HG02759 (cell line): ENCODE data around the gene GALNT6.

Experiments
- ATAC-seq: cut with Tn5 transposase; IDR thresholded peaks from one replicate; pipeline ENCODE4 v1.9.1; 2021; ENCODE audit warnings: mild to moderate bottlenecking, moderate library complexity; ENCODE audit not compliant: unreplicated experiment

GALNT6 gene, protein sequence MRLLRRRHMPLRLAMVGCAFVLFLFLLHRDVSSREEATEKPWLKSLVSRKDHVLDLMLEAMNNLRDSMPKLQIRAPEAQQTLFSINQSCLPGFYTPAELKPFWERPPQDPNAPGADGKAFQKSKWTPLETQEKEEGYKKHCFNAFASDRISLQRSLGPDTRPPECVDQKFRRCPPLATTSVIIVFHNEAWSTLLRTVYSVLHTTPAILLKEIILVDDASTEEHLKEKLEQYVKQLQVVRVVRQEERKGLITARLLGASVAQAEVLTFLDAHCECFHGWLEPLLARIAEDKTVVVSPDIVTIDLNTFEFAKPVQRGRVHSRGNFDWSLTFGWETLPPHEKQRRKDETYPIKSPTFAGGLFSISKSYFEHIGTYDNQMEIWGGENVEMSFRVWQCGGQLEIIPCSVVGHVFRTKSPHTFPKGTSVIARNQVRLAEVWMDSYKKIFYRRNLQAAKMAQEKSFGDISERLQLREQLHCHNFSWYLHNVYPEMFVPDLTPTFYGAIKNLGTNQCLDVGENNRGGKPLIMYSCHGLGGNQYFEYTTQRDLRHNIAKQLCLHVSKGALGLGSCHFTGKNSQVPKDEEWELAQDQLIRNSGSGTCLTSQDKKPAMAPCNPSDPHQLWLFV

DNA sequence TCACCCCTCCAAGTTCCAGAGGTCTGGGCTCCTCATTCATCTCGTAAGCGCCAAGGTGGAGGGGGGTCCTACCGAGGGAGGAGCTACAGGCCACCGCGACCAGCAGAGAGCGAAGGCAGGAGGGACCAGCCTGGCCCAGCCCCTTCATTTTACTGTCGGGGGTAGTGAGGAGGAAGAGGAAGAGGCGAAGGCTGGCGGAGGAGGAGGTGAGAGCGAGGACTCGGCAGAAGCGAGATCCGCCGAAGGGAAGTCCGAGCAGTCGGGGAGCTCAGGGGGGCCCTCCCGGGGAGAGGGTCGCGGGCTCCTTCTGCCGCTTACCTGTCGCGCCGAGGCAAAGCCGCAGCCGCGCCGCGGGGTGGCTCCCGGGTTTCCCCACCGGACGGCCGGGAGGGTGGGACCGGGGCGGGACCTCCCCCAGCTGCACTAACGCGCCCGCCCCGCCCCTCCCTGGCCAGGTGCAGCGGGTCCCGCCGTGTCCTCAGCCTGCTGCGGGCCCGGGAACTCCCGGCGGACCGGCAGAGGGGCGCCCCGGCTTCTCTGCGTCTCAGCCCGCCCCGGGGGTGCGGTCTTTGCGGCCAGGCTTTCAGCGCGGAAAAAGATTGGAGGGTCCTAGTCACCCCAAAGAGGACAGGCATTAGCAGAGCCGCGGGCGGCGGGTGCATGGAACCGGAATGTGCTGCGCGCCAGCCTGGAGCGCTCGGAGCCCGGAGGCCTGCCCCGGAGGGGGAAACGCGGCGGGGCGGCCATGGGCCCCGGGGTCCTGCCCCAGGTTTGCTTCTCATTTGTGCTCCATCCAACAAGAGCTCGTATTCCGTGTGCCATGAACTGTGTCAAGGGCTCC, at the start of gene GALNT6:
Gene GALNT6, minus strand, starts transcription at position 124 of the 841 bp plus-strand sequence. CDS start 11,625 bp downstream, outside the sequence.
- peak; percentile 57 for ATAC-seq

DNA sequence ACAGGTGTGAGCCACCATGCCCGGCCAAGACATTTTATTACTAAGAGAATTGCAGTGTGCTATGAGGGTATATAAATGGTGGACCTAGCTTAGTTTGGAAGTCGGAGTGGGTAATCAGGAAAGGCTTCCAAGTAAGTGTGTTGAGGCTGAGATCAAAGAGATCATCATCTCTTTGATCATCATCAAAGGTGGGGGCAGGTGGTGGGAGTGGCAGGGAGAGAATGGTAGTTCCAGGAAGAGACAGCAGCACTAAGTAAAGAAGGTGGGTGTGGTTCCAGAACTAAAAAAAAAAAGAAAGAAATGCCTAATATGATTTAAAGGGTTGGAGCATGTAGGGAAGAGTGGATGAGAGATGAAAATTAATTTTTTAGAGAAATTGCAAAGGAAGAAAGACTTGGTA, 48.1 kb upstream of the GALNT6 start:
- no peak for ATAC-seq

DNA sequence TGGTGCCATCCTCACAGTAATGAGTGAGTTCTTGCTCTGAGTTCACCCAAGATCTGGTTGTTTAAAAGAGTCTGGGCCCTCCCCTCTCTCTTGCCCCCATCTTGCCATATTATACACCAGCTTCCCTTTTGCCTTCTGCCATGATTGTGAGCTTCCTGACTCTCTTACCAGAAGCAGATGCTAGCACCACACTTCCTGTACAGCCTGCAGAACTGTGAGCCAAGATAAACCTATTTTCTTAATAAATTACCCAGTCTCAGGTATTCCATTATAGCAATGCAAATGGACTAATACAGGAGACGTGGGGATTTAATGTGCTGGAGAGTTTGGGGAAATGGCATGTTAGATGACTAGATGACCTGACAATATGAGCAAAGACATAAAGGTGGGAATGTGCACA, 46.2 kb upstream of the GALNT6 start:
- ATAC-seq: no peak

DNA sequence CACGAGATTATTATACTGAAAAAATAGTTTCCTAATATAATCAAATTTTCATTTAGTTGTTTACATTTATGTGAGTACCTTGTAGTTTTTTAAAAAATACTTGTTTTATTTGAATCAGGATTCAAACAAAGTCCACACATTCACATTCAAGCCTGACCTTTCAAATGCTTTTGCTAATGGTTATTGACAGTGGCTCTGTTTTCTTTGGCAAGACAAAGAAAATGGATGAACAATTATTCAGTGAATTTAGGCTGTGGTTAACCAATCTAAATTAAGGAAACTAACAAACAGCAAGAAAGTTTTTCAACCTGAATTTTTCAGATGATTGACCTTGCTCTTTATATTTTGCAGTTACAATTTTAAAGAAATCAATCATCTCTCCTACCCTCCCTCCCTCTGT, 43.1 kb upstream of the GALNT6 start:
- ATAC-seq: no peak

DNA sequence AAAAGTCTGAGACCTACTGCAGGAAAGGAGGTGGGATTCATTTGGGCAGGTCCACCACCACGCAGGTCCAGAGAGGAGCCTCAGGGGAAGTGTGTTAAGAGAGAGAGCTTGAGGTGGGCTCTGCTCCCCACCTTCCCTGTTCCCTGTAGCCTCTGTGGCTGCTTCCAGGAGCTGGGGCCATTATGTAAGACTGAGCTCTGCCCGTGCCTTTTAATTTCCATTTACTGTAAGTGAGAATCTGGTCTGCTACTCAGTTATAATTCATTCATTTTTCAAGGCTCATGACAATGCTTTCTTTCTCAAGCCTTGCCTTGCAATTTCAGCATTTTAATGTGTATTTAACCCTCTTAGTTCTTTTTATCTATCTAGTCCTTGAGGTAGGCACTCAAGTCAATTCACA, 41.7 kb upstream of the GALNT6 start:
- ATAC-seq: no peak

DNA sequence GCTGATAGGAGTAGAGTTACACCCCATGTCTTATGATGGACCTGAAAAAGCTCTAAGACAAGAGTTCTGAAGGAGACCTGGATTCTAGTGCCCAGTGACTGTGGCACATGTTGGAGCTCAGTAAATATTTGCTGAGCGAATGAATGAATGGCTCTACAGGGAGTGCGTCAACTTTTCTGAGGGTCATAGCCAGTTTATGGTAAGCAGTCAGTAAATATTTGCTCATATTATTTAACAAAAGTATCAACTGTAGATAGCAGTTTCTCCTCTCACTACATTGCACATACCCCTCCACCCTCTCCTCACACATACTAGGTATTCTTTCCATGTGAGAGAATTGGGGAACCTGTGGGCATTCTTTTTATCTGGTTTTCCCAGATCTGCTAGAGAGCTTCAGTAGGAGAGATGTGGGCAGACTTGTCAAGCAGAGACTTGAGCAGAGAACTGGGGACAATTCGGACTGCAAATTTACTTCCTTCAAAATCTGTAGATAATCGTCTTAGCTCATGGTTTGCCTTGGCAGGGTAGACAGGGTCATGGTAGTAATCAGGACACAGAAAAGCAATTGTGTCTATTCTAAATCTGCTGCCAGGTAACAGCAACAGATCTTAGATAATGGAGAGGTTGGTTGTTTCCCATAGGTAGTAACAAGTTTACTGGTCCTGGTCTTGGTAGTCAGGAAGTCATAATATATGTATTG, 39.1 kb upstream of the GALNT6 start:
- ATAC-seq: no peak

DNA sequence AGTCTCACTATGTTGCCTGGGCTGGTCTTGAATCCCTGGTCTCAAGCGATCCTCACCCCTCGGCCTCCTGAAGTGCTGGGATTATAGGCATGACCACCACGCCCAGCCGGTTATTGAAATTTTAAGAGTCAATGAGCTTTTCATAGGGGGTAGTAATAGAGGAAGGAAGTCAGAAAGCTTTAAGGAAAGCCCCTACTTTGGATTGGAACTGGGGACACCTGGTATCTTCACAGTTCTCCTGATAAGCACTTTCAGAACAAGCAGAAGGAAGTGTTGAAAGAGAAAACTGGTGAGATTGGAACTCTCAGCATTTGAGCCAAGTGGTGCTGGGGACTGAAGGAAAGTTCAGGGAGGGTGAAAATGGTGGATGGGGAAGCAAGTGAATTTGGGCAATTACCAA, 38.5 kb upstream of the GALNT6 start:
- no peak for ATAC-seq

DNA sequence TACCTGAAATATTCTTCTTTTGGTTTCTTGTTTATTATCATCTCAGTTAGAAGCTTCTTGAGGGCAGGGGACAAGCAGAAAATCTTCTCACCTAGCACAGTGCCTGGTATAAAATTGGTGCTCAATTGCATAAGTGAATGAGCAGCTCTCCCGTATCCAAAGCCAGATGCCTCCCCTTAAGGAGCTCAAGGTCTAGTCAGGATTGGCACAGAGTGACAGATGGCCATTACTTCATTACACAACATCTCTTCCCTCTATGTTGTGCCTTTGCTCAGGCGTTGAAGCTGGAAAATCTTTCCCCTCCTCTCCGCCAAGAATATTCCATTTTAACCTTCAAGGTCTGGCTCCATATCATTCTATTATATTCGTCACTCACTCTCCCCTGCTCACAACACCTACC, 37.0 kb upstream of the GALNT6 start:
- ATAC-seq: no peak

DNA sequence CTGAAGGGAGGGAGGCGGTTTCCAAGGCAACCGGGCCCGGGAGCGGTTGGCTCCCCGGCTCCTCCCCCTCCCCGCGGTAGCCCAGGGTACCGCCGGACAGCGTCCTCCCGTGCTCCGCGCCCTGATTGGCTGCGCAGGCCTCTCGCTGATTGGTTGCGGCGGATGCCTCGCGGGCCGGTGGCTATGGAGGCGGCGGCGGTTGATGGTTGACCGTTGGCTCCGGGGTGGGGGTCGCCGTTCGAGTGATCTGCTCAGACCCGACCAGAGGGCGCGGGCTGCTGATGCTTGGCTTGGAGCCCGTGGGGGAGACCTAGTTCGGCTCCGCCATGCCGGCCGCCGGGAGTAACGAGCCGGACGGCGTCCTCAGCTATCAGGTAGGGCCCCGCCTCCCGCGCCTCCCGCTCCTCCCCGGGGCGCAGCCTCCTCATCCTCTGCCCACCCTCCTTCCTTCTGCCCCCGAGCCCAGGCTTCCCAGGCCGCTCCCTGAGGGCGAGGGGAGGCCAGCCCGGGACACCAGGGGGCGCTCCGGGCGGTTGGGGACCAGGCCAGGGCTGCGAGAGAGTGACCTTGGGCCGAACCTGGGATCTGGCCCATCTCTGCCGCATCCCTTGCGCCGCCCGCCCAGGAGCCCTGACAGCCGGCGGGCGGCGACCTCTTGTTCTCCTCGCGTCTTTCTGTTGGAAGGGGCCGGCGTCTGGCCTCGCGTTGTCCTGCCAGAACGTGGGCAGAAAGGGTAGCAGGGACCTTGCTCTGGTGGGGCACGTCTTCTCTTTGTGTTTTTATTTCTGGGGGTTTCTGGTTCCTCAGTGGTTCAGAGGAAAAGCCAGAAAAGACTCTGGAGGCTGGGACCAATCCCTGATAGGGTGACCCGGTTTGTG, 33.7 kb upstream of the GALNT6 start, which contains the start of gene SLC4A8:
Gene SLC4A8, plus strand, starts transcription at position 170 of the 878 bp plus-strand sequence. Its CDS starts 157 bp downstream, at position 327.
- ATAC-seq: peak; percentile 94

DNA sequence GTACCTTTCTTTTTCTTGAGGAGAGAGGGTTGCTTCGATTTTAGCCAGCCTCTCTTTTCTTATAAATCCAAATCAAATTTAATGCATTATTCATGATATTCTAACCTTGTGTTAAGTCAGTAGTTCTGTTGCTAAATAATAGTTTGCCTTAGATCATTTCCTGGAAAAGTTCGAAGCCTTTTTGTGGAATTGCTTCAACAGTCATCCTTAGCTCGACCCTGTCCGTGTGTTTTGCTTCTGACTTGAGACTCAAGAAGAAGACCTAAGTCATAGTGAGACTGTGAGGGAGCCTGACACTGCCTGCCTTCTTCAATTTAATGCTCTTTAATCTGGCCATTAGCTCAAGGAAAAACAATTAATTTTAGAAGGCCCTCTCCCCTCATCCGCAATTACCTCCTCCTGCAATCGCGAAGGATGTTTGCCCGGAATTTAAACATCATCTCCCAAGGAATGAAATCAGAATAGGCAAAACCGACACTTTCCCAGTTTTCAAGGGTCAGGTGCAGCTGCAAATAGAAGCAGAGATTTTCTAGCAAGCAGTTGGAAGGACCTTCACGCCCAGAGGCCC, 33.0 kb upstream of the GALNT6 start:
- ATAC-seq: no peak

DNA sequence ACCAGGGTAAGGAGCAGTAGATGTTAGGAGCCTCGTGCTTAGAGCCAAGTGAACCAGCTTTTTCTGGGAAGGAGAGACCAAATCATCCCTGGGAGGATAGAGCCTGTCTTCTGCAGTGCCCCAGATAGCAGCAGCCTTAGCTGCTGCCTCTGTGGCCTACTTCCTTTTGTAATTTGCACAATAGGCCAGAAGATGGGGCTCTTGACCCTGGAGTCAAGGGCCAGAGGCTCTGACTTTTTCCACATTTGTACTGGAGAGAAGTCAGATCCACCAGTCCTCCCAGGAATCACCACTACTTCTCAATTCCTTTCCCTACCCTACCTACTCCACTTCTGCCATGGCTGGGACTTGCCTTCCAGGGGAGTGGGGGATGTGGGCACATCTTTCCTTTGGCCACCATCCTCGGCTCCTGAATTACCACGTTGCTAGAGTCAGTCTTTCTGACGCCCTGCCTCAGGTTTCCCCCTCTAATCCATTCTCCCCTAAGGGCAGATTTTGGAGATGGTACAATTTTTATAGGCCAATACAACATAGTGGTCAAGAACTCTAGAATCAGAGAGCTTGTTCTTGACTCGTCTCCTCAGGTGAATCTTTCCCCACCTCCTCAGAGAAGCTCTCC, 30.2 kb upstream of the GALNT6 start:
- ATAC-seq: no peak

DNA sequence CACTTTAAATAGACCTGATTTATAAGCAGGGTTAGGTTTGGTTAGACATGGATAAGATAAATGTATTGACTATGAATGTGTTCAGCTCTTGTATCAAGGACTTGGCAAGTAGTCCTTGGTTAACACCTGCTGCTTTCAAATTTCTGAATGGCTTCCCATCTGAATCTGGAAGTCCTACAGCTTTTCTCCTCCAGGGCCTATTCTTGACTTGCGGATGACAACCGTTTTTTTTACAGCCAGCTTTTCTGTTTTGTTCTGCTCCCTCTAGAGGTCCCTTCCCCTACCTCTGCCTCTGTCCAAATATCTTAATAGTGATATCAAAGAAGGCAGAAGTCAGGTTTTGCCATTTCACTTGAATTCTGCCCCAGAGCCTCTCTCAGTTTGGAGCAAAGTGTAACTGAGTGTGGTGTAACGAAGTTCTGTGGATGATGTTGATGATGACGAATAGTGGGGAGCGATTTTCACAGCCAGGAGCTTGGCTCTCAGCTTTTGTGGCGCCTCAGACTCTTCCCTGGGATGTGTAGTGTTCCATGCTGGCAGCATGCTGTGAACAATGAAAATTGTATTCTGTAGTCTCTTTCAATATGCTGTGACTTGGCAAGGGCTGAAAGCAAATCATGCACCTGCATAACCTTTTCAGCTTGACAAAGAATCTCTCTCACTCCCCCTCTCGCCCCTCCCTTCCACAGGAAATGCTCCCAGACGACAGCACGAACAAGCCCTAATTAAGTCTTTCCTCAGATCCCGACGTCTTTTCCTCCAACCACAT, 28.4 kb upstream of the GALNT6 start:
- ATAC-seq: no peak

DNA sequence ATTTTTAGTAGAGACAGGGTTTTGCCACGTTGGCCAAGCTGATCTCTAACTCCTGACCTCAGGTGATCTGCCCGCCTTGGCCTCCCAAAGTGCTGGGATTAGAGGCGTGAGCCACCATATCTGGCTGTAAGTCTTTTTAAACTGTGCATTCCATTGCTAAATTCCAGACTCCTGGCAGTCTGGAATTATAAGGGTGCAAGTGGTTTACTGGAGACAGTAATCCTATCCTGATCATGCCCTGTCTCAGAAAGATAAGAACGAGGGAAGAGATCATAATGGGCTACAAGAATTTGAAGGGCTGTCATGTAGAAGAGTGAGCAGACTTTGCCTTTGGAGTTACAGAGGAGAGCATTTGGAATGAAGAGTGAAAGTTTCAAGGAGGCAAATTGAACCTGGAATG, 26.6 kb upstream of the GALNT6 start:
- ATAC-seq: no peak

DNA sequence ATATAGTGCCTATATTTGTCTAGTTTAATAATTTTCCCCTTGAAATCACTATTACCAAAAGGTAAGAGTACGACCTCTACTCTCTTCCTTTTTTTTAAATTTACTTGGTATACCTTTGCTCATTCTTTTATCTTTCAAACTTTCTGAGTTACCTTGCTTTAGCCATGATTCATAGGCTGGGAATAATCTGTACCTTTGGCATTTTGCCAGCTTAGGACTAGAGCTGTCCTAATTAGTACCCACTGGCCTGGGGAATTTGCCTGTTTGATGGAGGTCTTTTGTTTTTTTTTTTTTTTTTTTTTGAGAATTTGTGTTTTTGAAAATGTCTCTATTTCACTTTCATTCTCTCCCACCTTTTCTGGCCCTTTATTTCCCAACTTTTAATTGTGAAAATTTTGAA, 24.7 kb upstream of the GALNT6 start:
- ATAC-seq: no peak

DNA sequence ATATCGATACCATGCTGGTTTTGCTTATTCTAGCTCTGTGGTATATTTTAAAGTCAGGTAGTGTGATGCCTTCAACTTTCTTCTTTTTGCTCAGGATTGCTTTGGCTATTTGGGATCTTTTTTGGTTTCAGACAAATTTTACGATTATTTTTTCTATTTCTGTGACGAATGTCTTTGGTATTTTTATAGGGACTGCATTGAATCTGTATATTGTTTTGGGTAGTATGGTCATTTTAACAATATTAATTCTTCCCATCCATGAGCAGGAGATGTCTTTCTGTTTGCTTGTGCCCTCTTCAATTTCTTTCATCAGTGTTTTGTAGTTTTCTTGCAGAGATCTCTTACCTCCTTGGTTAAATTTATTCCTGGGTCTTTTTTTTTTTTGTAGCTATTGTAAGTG, 22.6 kb upstream of the GALNT6 start:
- ATAC-seq: no peak

DNA sequence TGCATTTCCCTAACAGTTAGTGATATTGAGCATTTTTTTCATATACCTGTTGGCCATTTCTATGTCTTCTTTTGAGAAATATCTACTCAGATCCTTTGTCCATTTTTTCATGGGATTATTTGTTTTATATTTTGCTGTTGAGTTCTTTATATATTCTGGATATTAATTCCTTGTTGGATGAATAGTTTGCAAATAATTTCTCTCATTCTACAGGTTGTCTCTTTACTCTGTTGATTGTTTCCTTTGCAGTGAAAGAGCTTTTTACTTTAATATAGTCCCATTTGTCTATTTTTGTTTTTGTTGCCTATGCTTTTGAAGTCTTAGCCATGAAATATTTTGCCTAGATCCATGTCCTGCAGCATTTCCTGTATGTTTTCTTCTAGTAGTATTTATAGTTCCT, 21.9 kb upstream of the GALNT6 start:
- ATAC-seq: no peak

DNA sequence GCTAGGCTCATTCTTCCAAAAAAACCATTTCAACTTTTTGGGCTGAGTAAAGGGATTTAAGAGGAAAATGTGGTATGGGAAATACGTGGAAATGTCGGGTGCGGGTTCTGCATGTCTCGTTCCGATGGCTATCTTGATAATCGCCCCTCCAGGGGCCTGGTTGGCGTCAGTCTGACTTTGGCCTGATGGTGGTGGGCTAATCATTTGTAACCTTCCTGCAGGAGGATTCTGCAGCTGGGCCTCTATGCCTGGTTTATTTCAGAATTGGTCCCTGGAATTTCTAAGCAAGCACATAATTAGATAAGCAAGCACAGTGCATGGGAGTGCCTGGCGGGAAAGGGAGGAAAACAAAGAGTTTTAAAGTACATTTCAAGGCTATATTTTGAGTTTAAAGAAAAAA, 18.6 kb upstream of the GALNT6 start:
- ATAC-seq: no peak

DNA sequence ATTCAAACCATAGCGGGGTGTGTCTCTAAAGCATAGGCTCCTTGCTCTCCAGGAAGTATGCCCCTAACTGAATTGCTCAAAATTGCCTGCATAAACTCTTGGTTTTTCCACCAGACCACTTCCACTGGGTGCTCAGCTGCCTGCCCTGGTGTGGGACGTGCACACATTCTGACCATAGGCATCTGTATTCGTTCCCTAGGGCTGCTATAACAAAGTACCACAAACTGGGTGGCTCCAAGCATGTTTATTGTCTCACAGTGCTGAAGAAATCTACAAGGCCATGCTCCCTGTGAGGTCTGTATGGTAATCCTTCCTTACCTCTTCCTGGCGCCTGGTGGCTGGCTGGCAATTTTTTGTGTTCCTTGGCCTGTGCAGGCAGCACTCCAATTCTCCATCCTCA, 16.4 kb upstream of the GALNT6 start:
- ATAC-seq: no peak
